ENCODE measurements around the gene SLC23A3.

The SLC23A3 gene

DNA sequence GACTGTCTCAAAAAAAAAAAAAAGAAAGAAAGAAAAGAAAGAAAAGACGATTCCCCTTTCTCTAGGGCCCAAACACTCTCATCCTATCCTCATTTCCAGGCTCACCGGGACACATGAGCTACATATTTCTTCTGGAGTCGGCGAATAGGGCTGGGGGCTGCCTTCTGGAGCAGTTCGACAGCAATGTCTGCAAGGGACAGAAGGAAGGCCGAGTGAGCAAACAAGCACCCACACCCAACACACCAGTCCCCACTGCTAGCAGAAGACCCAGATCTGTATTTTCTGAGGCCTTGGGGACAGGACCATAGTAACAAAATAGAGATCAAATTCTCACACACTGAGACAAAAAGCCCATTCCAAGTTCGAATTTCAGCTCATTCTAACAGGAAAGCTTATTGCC, 5.7 kb upstream of the SLC23A3 start:
- DNase-seq = no peak

DNA sequence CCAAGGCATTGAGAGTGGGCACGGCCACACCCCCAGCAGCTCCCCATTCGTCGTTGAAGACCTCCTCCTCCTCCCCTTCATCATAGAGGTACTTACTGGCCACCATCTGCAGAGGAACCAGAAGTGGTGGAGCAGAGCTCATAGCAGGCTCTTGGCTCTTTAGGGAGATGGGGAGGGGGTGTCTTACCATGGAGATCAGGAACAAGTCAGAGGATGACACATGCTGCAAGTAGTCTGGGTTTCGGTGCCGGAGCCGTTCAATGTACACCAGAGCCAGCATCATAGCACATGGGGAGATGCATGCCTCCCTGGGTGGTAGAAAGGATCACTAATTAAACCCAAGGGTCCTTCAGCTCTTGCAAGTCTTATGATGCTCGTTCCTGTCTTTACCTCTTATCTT, 5.0 kb upstream of the SLC23A3 start:
- no peak for DNase-seq

DNA sequence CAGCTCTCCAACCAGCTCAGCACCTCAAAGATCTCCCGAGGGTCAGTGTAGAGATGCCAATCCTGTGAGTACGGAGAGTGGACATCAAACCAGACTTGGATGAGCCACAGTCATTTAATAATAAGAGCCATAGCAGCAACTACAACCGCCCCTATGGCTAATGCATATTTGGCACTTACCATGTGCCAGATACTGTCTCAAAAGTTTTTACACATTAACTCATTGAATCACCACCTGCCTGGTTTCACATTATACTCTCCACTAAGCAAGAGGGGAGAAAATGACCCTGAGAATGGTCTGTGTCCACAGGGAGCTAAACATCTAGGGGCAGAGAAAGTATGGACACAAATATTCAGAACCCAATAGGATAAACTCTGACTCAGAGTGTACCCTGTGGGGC, 4.3 kb upstream of the SLC23A3 start:
- DNase-seq = no peak

GRCh38 chr2:219173176-219173575, 3.3 kb upstream of the SLC23A3 start:
- DNase-seq = no peak

DNA sequence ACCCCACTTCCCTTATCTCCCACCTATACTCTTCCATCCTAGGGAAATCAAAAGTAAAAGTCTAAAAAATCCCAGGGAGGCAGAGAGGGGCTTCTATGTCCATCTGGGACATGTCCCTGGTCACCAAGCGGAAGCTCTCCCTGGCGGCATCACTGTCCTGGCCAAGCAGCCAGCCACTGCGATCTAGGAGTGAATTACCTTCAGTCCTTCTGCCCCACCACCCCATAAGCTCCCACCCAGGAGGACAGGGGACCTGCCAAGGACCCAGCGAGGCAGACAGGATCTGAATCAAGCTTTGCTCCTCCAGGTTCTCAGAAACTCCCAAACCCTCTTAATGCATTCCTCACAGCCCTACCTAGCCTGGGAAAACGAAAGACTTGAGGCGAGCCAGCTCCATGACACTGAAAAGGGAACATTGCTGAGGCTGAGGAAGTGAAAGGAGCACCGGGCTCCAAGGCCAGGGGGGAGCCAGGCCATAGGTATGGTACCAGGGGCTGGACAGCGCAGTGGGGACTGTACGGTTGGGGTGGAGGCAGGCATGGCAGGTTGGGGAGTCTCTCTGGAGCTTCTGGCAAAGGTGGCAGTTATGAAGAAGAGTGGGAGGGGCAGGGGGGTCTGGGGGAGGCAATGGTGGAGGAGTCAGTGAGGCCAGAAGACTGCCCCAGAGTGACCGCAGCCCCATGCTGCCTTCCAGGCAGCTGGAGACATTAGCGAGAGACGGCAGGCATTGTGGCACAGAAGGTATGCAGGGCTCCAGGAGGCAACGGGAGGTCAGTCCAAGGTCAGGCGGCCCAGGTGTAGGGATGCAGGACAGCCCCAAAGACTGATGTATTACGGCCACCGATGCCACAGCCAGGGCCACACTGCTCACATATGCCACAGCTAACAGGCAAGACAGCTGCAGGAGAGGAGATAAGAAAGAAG, 2.7 kb upstream of the SLC23A3 start:
- DNase-seq = no peak

GRCh38 chr2:219171231-219171651, 1.4 kb upstream of the SLC23A3 start:
- DNase-seq = no peak

- DNase-seq = no peak
Measured at GRCh38 chr2:219168932-219169331, 897 bp downstream of the SLC23A3 start.

DNA sequence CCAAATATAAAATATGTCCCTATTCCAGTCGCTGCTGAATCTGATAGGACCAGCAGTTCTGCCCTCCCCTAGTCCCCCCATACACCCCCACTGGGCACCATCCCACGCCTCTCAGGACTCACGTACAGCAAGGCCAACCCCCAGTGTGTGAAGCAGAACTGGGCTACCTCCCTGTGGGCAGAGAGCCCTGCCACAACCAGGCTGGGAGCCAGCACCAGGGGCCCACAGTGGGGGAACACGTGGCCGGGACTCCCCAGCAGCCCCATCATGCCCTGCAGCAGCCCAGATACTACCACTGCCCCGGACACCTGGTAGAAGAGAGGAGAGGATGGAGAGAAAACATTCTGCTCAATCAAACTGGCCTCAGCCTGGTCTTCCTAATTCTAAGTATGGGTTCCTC, 1.3 kb downstream of the SLC23A3 start:
- no peak for DNase-seq

GRCh38 chr2:219167997-219168396, 1.8 kb downstream of the SLC23A3 start:
- no peak for DNase-seq

DNA sequence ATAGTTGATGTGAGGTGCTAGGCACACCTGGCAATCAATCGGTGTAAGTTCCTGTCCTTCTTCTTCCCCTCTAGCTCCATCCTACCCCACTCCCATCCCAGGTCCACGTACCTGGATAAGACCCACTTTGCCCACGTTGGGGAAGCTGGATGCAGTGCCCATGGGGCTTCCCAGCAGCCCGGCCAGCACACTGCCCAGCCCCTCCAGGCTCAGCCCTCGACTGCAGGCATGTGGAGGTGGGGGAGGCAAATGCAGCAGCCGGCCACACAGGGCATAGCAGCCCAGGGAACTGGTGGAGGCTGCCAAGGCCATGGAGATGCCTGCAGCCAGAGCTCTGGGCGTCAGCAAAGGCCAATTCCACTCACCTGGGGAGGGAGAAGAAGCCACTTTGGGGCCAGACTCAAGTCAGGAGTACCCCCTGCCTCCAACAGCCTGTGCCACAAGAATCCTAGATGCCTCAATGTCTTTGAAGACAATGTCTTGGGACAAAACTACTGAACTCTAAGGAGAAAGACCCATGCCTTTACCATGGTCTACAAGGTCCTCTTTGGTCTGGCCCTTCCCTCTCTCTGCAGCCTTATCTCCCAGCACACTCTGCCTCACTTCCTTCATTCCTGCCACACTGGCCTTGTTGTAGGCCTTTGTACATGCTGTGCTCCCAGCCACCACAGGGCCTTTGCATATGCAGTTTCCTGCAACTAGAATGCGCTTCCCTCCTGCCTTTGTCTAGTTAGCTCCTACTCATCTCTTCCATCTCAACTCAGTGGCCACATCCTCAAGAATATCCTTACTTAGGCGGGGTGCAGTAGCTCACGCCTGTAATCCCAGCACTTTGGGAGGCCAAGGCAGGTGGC, 4.5 kb downstream of the SLC23A3 start:
- no peak for DNase-seq

- no peak for DNase-seq
Measured at GRCh38 chr2:219163156-219163555, 6.7 kb downstream of the SLC23A3 start.

DNA sequence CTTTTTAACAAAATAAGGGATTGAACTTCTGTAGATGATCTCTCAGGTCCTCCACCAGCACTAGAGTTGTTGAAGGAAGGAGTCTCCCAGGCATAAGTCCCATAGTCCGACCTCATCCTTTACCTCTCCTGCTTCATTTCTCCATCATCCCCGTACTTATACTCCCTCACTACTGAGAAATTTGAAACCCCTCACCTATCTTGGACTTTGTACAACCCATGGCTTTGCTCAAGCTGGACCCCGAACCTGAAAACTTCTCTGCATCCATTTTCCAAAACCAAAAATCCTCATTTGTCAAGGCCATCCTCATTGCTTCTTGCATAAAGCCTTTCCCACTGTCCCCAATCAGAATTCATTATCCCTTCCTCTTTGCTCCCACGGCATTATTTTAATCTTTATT, 8.7 kb downstream of the SLC23A3 start:
- no peak for DNase-seq

DNA sequence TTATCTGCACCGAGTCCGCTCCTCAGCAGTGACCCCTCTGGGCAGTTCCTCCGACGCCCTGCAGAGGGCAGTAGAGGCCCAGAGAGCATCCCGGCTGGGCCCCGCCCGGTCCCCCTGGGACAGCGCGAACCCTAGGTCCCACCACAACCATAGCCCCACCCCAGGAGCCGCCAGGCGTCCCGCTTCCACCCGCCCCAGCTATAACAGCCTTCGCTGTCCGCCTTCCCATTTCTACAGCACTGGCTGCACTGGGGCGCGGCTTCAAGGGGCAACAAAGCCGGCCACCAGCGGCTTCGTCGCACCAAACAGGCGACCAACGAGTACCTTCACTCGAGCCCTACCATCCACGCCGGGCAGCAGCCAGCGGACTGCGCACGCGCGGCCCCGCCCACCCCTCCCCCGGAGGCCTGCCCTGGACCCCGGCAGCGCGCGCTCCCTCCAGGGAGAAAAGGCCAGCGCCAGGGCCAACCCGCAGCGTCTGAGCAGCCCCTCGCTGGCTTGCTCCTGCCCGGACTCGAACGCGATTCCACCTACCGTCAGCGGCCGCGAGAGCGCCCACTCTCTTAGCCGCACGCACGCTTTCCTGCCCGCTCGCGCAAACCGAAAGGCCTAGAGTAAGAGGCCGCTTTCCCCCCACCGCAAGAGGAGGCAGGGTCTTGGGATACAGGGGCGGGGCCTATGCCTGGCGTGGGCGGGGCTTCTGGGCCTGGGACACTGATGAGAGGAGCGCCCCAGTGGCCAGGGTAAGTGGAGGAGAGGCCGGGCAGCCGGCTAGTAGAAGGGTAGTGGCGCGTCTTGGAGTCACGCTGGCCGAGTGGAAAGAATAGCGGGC, 9.4 kb downstream of the SLC23A3 start, which contains the start of gene NHEJ1:
NHEJ1 (minus strand) TSS at position 630 of the 832 bp plus-strand sequence. CDS start 2,453 bp downstream, outside the sequence.
- peak; percentile 86 for DNase-seq

DNA sequence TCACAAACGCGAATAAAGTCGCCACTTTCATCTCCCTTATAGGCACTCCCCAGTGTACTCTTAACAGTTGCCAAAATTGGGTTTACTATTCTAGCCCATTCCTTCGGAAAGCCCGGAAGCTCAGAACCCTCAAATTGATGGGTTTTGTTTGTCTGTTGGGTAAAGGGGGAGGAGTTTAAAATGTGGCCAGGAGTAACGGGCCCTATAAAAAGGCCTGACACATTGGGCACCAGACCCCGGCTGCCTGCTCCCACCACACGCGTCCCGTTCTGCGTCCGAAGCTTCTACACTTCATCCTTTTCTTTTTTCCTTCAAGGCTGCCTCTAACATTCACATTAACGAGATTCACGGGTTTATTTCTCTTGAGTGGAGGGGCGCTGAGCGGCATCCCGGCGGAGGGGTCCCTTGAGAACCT, 10.1 kb downstream of the SLC23A3 start:
- DNase-seq = no peak

- DNase-seq = no peak
Measured at GRCh38 chr2:219158586-219158985, 11.2 kb downstream of the SLC23A3 start.

DNA sequence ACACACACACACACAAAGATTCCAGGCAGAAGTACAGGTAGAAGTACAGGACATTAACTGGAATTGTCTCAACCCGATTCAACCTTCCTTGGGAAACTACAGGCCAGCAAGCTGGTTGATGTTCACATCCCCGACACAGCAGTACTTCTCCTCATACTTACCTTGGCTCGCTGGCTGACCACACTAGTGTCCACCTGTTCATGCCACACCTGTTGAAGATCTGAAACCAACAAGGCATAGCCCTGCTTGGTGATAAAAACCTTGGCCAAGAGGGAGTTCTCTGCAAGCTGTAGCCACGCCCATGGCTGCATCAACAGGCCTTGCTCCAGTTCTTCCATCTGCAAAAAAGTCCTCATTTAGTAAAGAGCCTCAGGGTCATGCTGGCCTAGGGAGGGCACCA, 11.8 kb downstream of the SLC23A3 start:
- DNase-seq = no peak

DNA sequence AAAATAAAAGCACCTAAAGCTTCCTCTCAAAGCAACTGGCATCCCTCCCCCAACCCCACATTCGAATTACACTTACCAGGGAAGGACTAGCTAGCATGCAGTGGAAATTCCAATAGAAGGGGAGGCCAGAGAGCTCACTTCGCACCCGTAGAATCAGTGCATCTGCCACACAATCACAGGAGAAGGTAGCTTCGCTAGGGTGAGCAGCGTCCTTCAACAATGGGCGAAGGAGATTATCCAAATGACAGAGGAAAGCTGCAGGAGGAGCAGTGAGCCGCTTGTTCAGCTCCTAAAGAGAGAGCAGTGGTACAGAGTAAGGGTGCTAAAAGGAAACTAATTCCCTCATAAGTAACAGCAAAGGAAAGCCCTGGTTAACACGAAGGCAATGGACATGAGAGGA, 12.4 kb downstream of the SLC23A3 start:
- DNase-seq = no peak

- no peak for DNase-seq
Measured at GRCh38 chr2:219155054-219155644, 14.7 kb downstream of the SLC23A3 start.

GRCh38 chr2:219149667-219150066, 20.2 kb downstream of the SLC23A3 start:
- no peak for DNase-seq

DNA sequence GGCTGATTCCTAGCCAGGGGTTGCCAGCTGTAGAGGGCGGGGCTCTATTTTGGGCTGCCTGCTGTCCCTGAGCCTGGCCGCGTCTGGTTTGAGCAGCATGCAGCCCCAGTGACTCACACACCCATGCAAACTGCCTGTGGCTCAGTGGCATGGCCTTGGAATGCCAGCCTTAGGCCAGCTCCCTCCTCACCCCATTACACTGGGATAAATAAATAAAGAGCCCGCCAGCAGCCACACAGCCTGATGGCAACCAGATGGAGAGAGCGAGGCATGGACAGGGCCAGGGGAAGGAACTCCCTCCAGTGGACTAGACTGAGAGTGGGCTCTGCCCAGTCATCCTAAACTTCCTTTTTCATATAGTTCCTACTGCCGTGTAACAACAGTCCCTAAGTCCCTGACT, 27.5 kb downstream of the SLC23A3 start:
- no peak for DNase-seq

DNA sequence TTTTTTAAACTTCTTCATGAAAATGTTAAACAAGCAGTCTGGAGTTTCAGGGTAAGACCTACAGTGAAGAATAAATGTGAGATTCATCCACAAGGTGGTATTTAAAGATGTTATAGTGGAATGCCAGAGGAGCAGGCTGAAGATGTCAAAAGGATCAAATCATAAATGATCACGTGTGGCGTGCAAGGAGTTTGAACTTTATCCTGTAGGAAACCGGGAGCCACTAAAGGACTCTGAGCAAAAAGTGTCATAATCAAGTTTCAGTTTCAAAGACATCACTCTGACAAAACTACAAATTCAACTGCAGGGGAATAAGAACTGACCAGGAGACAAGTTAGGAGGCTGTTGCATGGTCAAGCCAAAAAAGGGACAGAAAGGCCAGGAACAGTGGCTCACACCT, 29.1 kb downstream of the SLC23A3 start:
- DNase-seq = no peak

DNA sequence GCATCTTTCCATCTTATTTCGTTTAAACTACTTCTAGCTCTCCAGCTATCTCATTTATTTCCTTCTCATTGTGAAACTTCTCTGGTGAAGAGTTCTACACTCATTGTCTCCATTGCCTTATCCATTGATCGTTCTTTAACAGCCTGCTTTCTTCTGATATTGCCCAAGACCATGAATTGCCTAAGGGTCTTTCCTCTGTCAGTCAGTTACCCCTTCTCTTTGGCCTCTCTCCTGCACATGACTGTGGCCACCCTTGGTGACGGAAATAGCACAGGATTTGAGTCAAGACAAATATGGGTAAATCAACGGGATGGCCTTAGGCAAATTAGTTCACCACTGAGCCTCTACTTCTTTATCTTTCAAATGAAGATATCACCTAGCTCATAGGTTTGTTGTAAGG, 35.9 kb downstream of the SLC23A3 start:
- DNase-seq = no peak

All from cortex of kidney (tissue), 1 donor.